Measurements from ENCODE around the gene USP24.

USP24 gene

DNA sequence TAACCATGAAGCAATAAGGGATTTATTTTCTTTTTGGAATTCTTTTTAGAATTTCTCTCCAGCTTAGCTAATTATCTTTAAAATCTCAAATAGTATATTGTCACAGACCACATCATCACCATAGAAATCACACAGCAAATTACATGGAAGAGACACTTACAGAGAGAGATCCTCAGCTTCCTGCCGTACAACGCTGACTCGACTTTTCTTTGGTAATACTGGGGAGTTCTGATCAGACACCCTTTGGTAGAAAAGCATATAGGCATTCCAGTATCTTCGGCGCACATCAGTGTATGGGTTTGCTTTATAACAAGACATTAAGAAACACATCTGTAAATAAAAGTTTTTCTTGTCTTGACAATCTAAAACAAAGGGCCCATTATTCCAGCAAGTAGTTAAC, 120.1 kb downstream of the USP24 start:
- peaks cover 13% of the 10 kb centered on the region for H3K4me1 ChIP-seq (ENCODE audit: insufficient read depth, low read length)
- peaks cover 100% of the 10 kb centered on the region for H3K36me3 ChIP-seq (ENCODE audit: insufficient read depth, low read depth, low read length)
- H3K27ac ChIP-seq (ENCODE audit: low read length) = no peak overlapping the region
- H3K27me3 ChIP-seq (ENCODE audit: insufficient read depth, low read length) = no peaks in the 10 kb centered on the region
- no peak overlapping the region for H3K4me3 ChIP-seq (ENCODE audit: low read length)
- H3K9me3 ChIP-seq (ENCODE audit: insufficient read depth, low read depth, low read length) = no peaks in the 10 kb centered on the region
- H3K9ac ChIP-seq (ENCODE audit: low read depth, low read length) = no peak overlapping the region

DNA sequence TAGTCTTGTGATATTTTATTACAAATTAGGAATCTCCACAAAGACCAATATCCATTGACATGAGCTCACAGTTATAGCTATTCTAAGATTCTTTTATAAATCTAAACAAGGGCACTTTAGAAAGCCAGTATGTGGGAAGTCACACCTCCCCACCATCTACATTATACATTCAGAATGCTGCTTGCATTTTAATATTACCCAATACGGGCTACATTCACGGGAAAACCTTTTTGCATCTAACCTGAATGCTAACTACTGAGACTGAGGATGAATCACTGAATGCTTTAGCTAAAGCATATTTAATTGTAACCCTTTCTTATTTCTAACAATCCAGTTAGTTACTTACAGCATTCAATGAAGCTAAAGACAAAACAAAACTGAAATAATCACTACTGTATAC, 122.7 kb downstream of the USP24 start:
- peaks cover 3% of the 10 kb centered on the region; the same call in 1 of the 2 replicates for H3K4me1 ChIP-seq (ENCODE audit: insufficient read depth, low read length)
- no peak overlapping the region for H3K27ac ChIP-seq (ENCODE audit: low read length)
- peaks cover 99% of the 10 kb centered on the region for H3K36me3 ChIP-seq (ENCODE audit: insufficient read depth, low read depth, low read length)
- no peak overlapping the region for H3K4me3 ChIP-seq (ENCODE audit: low read length)
- no peak overlapping the region for H3K9ac ChIP-seq (ENCODE audit: low read depth, low read length)
- no peaks in the 10 kb centered on the region for H3K27me3 ChIP-seq (ENCODE audit: insufficient read depth, low read length)
- H3K9me3 ChIP-seq (ENCODE audit: insufficient read depth, low read depth, low read length) = no peaks in the 10 kb centered on the region

DNA sequence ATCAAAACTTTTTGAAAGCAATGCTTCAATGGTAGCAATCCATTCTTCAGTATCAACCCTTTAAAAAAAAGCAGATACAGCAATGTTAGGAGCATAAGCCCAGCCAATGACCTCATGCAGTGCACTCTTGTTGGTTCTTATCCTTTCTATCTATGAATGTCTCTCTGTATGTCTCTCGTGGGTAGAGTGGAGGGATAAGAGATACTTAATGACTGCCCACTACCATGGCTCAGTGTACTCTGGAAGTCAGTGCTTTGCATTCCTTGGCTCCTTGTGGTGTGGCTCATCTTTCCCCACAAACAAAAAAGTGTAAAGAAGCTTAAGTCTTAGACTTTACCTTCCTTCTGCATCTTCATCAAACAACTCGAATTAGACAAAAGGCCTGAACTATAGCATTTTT, 125.5 kb downstream of the USP24 start:
- no peak overlapping the region for H3K27ac ChIP-seq (ENCODE audit: low read length)
- H3K4me3 ChIP-seq (ENCODE audit: low read length) = no peak overlapping the region
- no peak overlapping the region for H3K9ac ChIP-seq (ENCODE audit: low read depth, low read length)
- 0 out of 2 replicates have a peak, but pooled peaks cover 2% of the 10 kb centered on the region for H3K4me1 ChIP-seq (ENCODE audit: insufficient read depth, low read length)
- no peaks in the 10 kb centered on the region for H3K27me3 ChIP-seq (ENCODE audit: insufficient read depth, low read length)
- no peaks in the 10 kb centered on the region for H3K9me3 ChIP-seq (ENCODE audit: insufficient read depth, low read depth, low read length)
- peaks cover 96% of the 10 kb centered on the region for H3K36me3 ChIP-seq (ENCODE audit: insufficient read depth, low read depth, low read length)

DNA sequence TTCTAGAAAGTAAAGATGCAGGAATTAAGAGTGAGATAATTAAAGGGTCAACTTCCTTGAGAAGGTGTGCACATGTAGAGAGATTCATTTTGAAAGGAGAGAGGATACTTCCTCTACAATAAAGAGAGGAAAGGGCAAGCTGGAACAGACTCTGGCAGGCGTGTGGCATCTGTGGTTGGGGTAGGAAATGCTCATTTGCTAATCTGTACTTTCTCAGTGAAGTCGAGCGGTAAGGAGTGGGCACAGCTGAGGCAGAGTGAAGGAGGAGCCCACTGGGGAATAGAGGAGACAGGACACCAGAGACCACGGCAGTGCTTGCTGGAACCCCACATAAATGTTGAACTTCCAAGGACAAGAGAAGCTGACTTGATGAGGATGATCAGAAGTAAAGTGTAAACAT, 126.8 kb downstream of the USP24 start:
- no peaks in the 10 kb centered on the region for H3K9me3 ChIP-seq (ENCODE audit: insufficient read depth, low read depth, low read length)
- no peaks in the 10 kb centered on the region for H3K27me3 ChIP-seq (ENCODE audit: insufficient read depth, low read length)
- H3K27ac ChIP-seq (ENCODE audit: low read length) = no peak overlapping the region
- no peak overlapping the region for H3K4me3 ChIP-seq (ENCODE audit: low read length)
- H3K4me1 ChIP-seq (ENCODE audit: insufficient read depth, low read length) = 0 out of 2 replicates have a peak, but pooled peaks cover 2% of the 10 kb centered on the region
- H3K36me3 ChIP-seq (ENCODE audit: insufficient read depth, low read depth, low read length) = peaks cover 96% of the 10 kb centered on the region
- no peak overlapping the region for H3K9ac ChIP-seq (ENCODE audit: low read depth, low read length)

DNA sequence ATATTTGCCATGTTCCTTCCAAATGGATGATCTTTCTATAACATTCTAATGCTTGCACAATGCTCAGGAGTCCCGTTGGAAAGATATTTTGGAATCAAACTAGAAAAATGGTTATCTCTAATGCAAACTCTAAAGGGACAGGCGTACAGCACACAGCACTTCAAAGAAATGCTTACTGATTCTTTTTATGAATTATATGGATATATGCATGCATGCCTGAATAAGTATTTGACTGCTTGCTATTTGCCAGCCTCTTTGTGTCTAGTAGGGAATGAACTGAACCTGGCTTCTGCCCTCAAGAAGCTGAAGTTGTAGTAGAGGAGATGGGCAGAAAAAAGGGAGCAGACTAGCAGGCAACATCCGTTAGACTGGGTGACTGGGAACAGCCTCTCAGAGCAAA, 127.7 kb downstream of the USP24 start:
- H3K9ac ChIP-seq (ENCODE audit: low read depth, low read length) = no peak overlapping the region
- H3K27me3 ChIP-seq (ENCODE audit: insufficient read depth, low read length) = no peaks in the 10 kb centered on the region
- H3K9me3 ChIP-seq (ENCODE audit: insufficient read depth, low read depth, low read length) = no peaks in the 10 kb centered on the region
- H3K27ac ChIP-seq (ENCODE audit: low read length) = no peak overlapping the region
- no peak overlapping the region for H3K4me3 ChIP-seq (ENCODE audit: low read length)
- peaks cover 95% of the 10 kb centered on the region for H3K36me3 ChIP-seq (ENCODE audit: insufficient read depth, low read depth, low read length)
- H3K4me1 ChIP-seq (ENCODE audit: insufficient read depth, low read length) = 0 out of 2 replicates have a peak, but pooled peaks cover 2% of the 10 kb centered on the region

DNA sequence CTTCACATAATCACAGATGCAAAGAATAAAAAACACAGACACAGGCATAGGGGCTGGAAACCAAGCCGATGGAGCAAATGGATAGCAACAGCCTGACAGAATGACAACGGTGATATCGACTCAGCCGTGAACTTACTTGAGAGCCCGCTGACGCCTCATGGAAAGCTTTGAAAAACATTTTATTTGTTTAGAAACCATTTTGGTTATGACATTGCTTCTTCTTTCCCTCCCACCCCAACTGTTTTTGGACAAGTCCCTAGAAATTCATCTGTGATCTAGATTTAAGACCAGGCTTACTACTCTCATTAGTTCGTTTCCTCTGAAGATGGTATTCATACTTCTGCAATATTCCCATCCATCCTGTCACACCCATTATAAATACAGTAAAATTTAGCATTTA, 130.9 kb downstream of the USP24 start:
- no peaks in the 10 kb centered on the region for H3K9me3 ChIP-seq (ENCODE audit: insufficient read depth, low read depth, low read length)
- H3K4me3 ChIP-seq (ENCODE audit: low read length) = no peak overlapping the region
- H3K36me3 ChIP-seq (ENCODE audit: insufficient read depth, low read depth, low read length) = peaks cover 95% of the 10 kb centered on the region
- peaks cover 13% of the 10 kb centered on the region for H3K4me1 ChIP-seq (ENCODE audit: insufficient read depth, low read length)
- H3K27ac ChIP-seq (ENCODE audit: low read length) = no peak overlapping the region
- H3K27me3 ChIP-seq (ENCODE audit: insufficient read depth, low read length) = no peaks in the 10 kb centered on the region
- H3K9ac ChIP-seq (ENCODE audit: low read depth, low read length) = no peak overlapping the region

- no peaks in the 10 kb centered on the region for H3K9me3 ChIP-seq (ENCODE audit: insufficient read depth, low read depth, low read length)
- H3K9ac ChIP-seq (ENCODE audit: low read depth, low read length) = no peak overlapping the region
- H3K36me3 ChIP-seq (ENCODE audit: insufficient read depth, low read depth, low read length) = peaks cover 97% of the 10 kb centered on the region
- peaks cover 10% of the 10 kb centered on the region for H3K4me1 ChIP-seq (ENCODE audit: insufficient read depth, low read length)
- no peak overlapping the region for H3K27ac ChIP-seq (ENCODE audit: low read length)
- H3K4me3 ChIP-seq (ENCODE audit: low read length) = no peak overlapping the region
- no peaks in the 10 kb centered on the region for H3K27me3 ChIP-seq (ENCODE audit: insufficient read depth, low read length)
Measured at GRCh38 chr1:55081905-55082296, 133.3 kb downstream of the USP24 start.

GRCh38 chr1:55081188-55081904, 133.8 kb downstream of the USP24 start:
- H3K27me3 ChIP-seq (ENCODE audit: insufficient read depth, low read length) = no peaks in the 10 kb centered on the region
- H3K9ac ChIP-seq (ENCODE audit: low read depth, low read length) = no peak overlapping the region
- peaks cover 98% of the 10 kb centered on the region for H3K36me3 ChIP-seq (ENCODE audit: insufficient read depth, low read depth, low read length)
- no peak overlapping the region for H3K4me3 ChIP-seq (ENCODE audit: low read length)
- H3K4me1 ChIP-seq (ENCODE audit: insufficient read depth, low read length) = peaks cover 10% of the 10 kb centered on the region
- no peak overlapping the region for H3K27ac ChIP-seq (ENCODE audit: low read length)
- no peaks in the 10 kb centered on the region for H3K9me3 ChIP-seq (ENCODE audit: insufficient read depth, low read depth, low read length)

DNA sequence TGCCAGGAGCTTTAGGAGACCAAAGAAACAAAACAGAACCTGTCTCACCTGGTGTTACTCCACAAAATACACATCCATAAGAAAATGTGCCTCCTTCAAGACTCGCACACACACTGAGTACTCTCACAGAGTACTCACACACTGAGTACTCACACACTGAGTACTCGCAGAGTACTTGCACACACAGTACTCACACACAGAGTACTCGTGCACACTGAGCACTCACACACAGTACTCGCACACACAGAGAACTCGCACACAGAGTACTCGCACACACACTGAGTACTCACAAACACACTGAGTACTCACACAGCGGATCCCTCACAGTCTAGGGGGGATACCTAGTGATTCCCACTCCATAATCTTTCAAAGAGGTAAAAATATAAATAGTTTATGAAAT, 135.5 kb downstream of the USP24 start:
- H3K27ac ChIP-seq (ENCODE audit: low read length) = no peak overlapping the region
- peaks cover 10% of the 10 kb centered on the region for H3K4me1 ChIP-seq (ENCODE audit: insufficient read depth, low read length)
- peaks cover 98% of the 10 kb centered on the region for H3K36me3 ChIP-seq (ENCODE audit: insufficient read depth, low read depth, low read length)

GRCh38 chr1:55078470-55078869, 136.7 kb downstream of the USP24 start:
- H3K9ac ChIP-seq (ENCODE audit: low read depth, low read length) = no peak overlapping the region
- no peak overlapping the region for H3K4me3 ChIP-seq (ENCODE audit: low read length)
- H3K27ac ChIP-seq (ENCODE audit: low read length) = no peak overlapping the region
- no peaks in the 10 kb centered on the region for H3K9me3 ChIP-seq (ENCODE audit: insufficient read depth, low read depth, low read length)
- no peaks in the 10 kb centered on the region for H3K27me3 ChIP-seq (ENCODE audit: insufficient read depth, low read length)
- H3K4me1 ChIP-seq (ENCODE audit: insufficient read depth, low read length) = peaks cover 10% of the 10 kb centered on the region
- H3K36me3 ChIP-seq (ENCODE audit: insufficient read depth, low read depth, low read length) = peaks cover 97% of the 10 kb centered on the region

More for the DNA sequence above, 135.5 kb downstream of the USP24 start:
- no peaks in the 10 kb centered on the region for H3K9me3 ChIP-seq (ENCODE audit: insufficient read depth, low read depth, low read length)
- no peak overlapping the region for H3K4me3 ChIP-seq (ENCODE audit: low read length)
- no peak overlapping the region for H3K9ac ChIP-seq (ENCODE audit: low read depth, low read length)
- H3K27me3 ChIP-seq (ENCODE audit: insufficient read depth, low read length) = no peaks in the 10 kb centered on the region

DNA sequence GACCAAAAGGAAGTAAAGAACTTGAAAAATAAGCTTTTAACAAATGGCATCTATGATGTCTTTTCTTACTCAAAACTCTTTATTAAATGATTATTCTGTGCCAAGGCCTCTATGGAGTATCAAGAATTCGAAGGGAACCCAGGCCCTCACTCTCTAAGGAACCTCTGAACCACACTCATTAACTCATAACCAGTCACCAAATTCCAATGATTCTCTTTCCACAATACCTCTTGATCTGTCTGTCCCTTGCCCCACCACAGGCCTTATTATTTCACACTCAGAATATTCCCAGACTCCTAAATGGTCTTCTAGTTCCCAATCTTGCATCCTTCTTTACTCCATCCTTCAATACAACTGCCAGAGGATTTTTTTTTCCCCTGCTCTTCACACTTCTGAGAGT, 138.8 kb downstream of the USP24 start:
- peaks cover 99% of the 10 kb centered on the region for H3K36me3 ChIP-seq (ENCODE audit: insufficient read depth, low read depth, low read length)
- H3K9me3 ChIP-seq (ENCODE audit: insufficient read depth, low read depth, low read length) = no peaks in the 10 kb centered on the region
- no peak overlapping the region for H3K27ac ChIP-seq (ENCODE audit: low read length)
- no peak overlapping the region for H3K9ac ChIP-seq (ENCODE audit: low read depth, low read length)
- H3K4me3 ChIP-seq (ENCODE audit: low read length) = no peak overlapping the region
- peaks cover 2% of the 10 kb centered on the region; the same call in 1 of the 2 replicates for H3K4me1 ChIP-seq (ENCODE audit: insufficient read depth, low read length)
- H3K27me3 ChIP-seq (ENCODE audit: insufficient read depth, low read length) = no peaks in the 10 kb centered on the region

GRCh38 chr1:55074455-55074854, 140.7 kb downstream of the USP24 start:
- Histone ChIP-seq H3K27me3 (ENCODE audit: insufficient read depth, low read length) (no peaks in the 10 kb centered on the region), H3K27ac (ENCODE audit: low read length) (no peak overlapping the region), H3K9ac (ENCODE audit: low read depth, low read length) (no peak overlapping the region), H3K4me1 (ENCODE audit: insufficient read depth, low read length) (no peaks in the 10 kb centered on the region), H3K9me3 (ENCODE audit: insufficient read depth, low read depth, low read length) (no peaks in the 10 kb centered on the region), H3K36me3 (ENCODE audit: insufficient read depth, low read depth, low read length) (peaks cover 96% of the 10 kb centered on the region), H3K4me3 (ENCODE audit: low read length) (no peak overlapping the region)
